ENCODE data around the gene TOMM40.
"Not testable (repeated sequence)": the region's sequence is repeated elsewhere in the genome, so short reads cannot be mapped to it uniquely, and the experiment has no call there.

TOMM40 gene

DNA sequence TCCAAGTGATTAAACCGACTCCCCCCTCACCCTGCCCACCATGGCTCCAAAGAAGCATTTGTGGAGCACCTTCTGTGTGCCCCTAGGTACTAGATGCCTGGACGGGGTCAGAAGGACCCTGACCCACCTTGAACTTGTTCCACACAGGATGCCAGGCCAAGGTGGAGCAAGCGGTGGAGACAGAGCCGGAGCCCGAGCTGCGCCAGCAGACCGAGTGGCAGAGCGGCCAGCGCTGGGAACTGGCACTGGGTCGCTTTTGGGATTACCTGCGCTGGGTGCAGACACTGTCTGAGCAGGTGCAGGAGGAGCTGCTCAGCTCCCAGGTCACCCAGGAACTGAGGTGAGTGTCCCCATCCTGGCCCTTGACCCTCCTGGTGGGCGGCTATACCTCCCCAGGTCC is 16.6 kb downstream of the TOMM40 start:
- H3K4me3 ChIP-seq (ENCODE audit: low read depth, low read length), result no peak overlapping the region
- DNase-seq (ENCODE audit: low read depth), result no peak
- TF ChIP-seq, protein P1, sequence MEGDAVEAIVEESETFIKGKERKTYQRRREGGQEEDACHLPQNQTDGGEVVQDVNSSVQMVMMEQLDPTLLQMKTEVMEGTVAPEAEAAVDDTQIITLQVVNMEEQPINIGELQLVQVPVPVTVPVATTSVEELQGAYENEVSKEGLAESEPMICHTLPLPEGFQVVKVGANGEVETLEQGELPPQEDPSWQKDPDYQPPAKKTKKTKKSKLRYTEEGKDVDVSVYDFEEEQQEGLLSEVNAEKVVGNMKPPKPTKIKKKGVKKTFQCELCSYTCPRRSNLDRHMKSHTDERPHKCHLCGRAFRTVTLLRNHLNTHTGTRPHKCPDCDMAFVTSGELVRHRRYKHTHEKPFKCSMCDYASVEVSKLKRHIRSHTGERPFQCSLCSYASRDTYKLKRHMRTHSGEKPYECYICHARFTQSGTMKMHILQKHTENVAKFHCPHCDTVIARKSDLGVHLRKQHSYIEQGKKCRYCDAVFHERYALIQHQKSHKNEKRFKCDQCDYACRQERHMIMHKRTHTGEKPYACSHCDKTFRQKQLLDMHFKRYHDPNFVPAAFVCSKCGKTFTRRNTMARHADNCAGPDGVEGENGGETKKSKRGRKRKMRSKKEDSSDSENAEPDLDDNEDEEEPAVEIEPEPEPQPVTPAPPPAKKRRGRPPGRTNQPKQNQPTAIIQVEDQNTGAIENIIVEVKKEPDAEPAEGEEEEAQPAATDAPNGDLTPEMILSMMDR (IDR thresholded peaks at IDR 0.05; ENCODE audit: insufficient read depth, low read depth, low read length, missing control alignments), result no peak

DNA sequence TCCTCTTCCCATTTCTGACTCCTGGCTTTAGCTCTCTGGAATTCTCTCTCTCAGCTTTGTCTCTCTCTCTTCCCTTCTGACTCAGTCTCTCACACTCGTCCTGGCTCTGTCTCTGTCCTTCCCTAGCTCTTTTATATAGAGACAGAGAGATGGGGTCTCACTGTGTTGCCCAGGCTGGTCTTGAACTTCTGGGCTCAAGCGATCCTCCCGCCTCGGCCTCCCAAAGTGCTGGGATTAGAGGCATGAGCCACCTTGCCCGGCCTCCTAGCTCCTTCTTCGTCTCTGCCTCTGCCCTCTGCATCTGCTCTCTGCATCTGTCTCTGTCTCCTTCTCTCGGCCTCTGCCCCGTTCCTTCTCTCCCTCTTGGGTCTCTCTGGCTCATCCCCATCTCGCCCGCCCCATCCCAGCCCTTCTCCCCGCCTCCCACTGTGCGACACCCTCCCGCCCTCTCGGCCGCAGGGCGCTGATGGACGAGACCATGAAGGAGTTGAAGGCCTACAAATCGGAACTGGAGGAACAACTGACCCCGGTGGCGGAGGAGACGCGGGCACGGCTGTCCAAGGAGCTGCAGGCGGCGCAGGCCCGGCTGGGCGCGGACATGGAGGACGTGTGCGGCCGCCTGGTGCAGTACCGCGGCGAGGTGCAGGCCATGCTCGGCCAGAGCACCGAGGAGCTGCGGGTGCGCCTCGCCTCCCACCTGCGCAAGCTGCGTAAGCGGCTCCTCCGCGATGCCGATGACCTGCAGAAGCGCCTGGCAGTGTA is 17.2 kb downstream of the TOMM40 start:
- TF ChIP-seq, protein P1 (IDR thresholded peaks at IDR 0.05; ENCODE audit: insufficient read depth, low read depth, low read length, missing control alignments), result no peak
- no peak overlapping the region for H3K4me3 ChIP-seq (ENCODE audit: low read depth, low read length)
- DNase-seq (ENCODE audit: low read depth), result no peak

DNA sequence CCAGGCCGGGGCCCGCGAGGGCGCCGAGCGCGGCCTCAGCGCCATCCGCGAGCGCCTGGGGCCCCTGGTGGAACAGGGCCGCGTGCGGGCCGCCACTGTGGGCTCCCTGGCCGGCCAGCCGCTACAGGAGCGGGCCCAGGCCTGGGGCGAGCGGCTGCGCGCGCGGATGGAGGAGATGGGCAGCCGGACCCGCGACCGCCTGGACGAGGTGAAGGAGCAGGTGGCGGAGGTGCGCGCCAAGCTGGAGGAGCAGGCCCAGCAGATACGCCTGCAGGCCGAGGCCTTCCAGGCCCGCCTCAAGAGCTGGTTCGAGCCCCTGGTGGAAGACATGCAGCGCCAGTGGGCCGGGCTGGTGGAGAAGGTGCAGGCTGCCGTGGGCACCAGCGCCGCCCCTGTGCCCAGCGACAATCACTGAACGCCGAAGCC is 17.8 kb downstream of the TOMM40 start:
- no peak overlapping the region for H3K4me3 ChIP-seq (ENCODE audit: low read depth, low read length)
- no peak for DNase-seq (ENCODE audit: low read depth)
- TF ChIP-seq, protein P1 (IDR thresholded peaks at IDR 0.05; ENCODE audit: insufficient read depth, low read depth, low read length, missing control alignments), result no peak

DNA sequence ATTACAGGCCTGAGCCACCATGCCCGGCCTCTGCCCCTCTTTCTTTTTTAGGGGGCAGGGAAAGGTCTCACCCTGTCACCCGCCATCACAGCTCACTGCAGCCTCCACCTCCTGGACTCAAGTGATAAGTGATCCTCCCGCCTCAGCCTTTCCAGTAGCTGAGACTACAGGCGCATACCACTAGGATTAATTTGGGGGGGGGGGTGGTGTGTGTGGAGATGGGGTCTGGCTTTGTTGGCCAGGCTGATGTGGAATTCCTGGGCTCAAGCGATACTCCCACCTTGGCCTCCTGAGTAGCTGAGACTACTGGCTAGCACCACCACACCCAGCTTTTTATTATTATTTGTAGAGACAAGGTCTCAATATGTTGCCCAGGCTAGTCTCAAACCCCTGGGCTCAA is 18.7 kb downstream of the TOMM40 start:
- no peak overlapping the region for H3K4me3 ChIP-seq (ENCODE audit: low read depth, low read length)
- TF ChIP-seq, protein P1 (IDR thresholded peaks at IDR 0.05; ENCODE audit: insufficient read depth, low read depth, low read length, missing control alignments), result no peak
- no peak for DNase-seq (ENCODE audit: low read depth)

DNA sequence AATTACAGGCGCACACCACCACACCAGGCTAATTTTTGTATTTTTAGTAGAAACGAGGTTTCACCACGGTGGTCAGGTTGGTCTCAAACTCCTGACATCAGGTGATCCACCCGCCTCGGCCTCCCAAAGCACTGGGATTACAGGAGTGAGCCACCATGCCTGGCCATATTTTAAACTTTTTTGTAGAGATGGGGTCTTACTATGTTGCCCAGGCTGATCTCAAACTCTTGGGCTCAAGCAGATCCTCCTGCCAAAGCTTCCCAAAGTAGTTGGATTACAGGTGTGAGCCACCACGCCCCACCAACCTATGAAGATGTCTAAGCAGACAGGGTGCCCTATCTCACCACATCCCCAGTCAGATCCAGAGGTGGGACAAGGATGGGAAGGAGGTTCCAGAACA is 20.8 kb downstream of the TOMM40 start:
- not testable (repeated sequence) for H3K4me3 ChIP-seq (ENCODE audit: low read depth, low read length); DNase-seq (ENCODE audit: low read depth)

DNA sequence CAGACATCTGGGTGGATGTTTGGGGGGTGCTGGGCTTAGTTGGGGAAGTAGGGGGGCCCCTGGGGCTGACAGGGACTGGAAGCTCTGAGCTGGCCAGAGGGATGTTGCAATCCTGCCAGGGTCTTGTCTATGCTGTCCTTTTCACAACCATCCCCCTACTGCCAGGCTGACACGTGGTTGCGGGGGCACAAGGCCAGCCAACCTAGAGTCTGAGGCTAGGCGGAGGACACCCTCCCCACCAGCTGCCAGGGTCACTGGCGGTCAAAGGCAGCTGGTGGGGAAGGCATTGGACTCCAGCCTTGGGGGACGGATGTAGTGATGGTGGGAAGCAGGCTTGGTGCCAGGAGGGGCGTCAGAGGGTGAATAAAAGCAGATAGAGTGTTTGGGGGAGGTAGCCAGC is 21.8 kb downstream of the TOMM40 start:
- DNase-seq (ENCODE audit: low read depth), result no peak
- no peak overlapping the region for H3K4me3 ChIP-seq (ENCODE audit: low read depth, low read length)
- TF ChIP-seq, protein P1 (IDR thresholded peaks at IDR 0.05; ENCODE audit: insufficient read depth, low read depth, low read length, missing control alignments), result no peak

DNA sequence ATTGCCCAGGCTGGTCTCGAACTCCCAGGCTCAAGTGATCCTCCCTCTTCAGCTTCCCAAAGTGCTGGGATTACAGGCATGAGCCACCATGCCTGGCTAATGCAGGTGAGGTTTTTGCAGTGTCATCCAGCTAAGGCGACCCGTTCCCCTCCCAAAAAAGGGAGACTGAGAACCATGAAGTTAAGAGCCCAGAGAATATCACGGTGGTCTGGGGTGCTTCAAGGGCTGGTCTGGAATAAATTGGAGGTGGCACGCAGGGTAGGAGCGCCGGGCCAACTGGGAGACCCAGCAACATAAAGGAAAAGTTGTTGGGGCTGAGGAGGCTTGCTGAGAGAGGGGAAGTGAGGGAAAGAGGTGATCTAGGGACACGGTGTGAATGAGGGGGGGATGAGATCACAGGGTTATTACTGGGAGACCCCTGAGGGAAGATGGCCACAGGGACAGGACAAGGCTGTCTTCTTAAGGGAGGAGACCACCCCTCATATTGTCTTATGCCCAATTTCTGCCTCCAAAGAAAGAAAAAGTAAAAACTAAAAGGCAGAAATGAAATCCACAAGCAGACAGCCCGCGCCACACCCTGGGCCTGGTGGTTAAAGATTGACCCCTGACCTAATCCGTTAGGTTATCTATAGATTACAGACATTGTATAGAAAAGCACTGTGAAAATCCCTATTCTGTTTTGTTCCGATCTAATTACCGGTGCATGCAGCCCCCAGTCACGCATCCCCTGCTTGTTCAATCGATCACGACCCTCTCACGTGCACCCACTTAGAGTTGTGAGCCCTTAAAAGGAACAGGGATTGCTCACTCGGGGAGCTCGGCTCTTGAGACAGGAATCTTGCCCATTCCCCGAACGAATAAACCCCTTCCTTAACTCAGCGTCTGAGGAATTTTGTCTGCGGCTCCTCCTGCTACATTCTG is 22.7 kb downstream of the TOMM40 start:
- H3K4me3 ChIP-seq (ENCODE audit: low read depth, low read length); DNase-seq (ENCODE audit: low read depth): not testable (repeated sequence)

GRCh38 chr19:44914433-44915206 is 23.6 kb downstream of the TOMM40 start, which contains the start of gene APOC1:
Gene APOC1 (plus strand): TSS chr19:44914608. CDS start chr19:44914892, 284 bp downstream.
- H3K4me3 ChIP-seq (ENCODE audit: low read depth, low read length), result peak within 1 kb of the TSS; percentile 62
- peak; percentile 82 for DNase-seq (ENCODE audit: low read depth)

All from GM12865 (cell line).